GM21447 (cell line): Measurements from ENCODE around the gene ADAM8.
"Not testable (repeated sequence)": the region's sequence is repeated elsewhere in the genome, so short reads cannot be mapped to it uniquely, and the experiment has no call there.

ENCODE experiments used
- ATAC-seq: cut with Tn5 transposase; IDR thresholded peaks from one replicate; pipeline ENCODE4 v1.9.1; 2021; ENCODE audit not compliant: unreplicated experiment

The ADAM8 gene

DNA sequence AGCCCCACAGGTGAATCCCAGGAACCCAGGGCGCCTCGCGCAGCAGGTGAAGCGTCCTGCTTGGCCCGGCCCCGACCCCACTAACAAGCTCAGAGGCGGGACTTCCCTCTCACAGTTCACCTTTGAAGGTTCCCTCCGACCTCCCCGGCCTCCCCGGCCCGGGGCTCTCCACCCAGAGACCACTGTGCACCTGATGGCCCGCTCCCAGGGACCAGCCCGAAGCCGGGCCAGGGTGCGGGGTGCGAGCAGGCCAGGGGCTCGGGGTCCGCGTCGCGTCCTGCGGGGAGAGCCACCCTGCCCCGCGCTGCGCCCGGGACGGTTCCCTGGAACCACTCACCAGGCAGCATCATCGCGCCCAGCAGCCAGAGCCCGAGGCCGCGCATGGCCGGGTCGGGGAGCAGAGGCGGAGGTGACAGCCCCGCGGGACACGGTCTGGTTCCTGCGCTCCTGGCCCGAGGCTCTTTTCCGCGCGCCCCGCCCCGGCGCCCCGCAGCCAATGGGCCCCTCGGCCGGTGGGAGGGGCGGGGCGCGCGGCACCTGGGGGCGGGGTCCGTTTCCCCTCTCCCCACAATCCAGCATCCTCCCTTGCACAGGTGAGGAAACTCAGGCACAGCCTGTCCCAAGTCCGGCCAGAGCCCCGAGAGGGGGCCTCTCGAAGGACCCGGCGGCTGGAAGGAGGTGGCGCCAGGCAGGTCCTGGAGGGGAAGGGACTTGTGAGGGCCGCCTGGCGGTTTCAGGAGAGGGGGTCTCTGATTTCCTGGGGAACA, at the start of gene ADAM8:
TSS of gene ADAM8 (minus strand) at position 434 of the 767 bp plus-strand sequence. CDS start at position 383, 51 bp downstream.
- peak; percentile 36 for ATAC-seq

DNA sequence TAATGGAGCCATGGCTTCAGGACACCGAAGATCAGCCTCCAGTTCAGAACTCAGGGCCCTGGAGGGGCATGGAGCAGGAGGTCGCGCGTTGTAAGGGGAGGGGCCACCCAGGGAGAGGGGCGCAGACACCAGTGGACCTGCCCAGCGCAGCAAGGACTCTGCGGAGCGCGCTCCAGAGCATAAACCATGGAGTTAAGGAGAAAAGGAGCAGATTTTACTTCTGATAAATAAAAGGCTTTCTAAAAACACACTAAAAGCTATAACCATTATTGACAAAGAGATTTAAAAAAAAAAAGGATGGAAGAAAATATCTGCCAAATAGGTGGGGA, 49.5 kb upstream of the ADAM8 start:
- ATAC-seq, result no peak

- no peak for ATAC-seq
Measured at GRCh38 chr10:133325440-133326222, 49.0 kb upstream of the ADAM8 start.

DNA sequence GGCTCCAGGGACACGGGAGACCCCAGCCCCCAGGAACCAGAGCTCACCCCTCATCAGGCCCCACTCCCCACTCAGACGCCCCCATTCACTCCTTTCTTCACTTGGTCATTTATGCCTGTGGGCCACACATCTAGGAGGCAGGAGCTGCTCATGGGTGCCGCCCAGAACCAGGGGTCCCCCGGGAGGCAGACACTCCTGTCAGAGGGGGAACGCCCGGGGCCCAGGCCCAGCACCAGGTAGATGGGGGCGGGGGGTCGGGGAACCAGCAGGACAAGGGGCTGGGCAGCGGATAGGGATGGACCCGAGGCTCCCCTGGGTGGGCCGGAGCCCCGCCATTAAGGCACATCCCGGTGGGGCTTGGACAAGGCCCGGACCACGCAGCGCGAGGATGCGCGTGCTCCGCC, 48.2 kb upstream of the ADAM8 start:
- no peak for ATAC-seq

GRCh38 chr10:133324198-133324792, 47.6 kb upstream of the ADAM8 start:
- ATAC-seq, result peak; percentile 80

- not testable (repeated sequence) for ATAC-seq
Measured at GRCh38 chr10:133322064-133322709, 45.5 kb upstream of the ADAM8 start.

DNA sequence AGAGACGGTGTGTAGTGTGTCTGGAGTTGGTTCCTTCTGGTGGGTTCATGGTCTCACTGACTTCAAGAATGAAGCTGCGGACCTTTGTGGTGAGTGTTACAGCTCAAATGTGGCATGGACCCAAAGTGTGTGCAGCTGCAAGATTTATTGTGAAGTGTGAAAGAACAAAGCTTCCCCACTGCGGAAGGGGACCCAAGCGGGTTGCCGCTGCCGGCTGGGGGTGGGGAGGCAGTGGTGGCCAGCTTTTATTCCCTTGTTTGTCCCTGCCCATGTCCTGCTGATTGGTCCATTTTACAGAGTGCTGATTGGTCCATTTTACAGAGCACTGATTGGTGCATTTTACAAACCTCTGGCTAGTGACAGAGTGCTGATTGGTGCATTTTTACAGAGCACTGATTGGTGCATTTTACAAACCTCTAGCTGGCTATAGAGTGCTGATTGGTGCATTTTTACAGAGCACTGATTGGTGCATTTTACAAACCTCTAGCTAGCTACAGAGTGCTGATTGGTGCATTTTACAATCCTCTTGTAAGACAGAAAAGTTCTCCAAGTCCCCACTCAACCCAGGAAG, 44.3 kb upstream of the ADAM8 start:
- not testable (repeated sequence) for ATAC-seq

DNA sequence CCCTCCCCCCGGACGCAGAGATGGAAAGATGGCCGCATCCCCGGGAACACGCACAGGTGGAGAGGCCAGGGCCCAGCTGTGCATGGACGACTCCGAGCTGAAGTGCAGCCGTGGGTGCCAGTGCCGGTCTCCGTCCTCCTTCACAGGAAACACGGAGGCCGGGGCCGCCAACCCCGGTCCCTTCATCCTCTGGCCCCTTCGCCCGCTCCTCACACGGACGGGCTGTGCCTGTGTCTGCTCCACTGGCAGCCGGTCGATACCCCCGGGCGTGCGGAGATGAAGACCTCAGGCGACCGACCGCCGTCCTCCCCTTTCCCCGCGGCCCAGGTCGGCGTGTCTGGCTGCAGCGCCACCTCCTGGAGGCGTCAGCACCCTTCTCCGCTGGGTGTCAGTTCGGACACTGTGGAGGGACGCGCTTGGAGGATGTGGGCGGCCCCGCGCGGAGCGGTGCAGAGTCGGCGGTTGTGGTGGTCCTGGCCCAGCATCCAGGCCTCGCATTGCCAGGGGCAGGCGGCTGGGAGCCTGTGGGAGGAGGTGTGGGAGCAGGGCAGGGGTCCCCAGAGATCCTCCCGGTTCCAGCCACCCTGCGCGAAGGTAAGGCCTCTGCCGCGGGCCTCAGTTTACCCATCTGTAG, 41.9 kb upstream of the ADAM8 start:
- peak; percentile 66 for ATAC-seq

DNA sequence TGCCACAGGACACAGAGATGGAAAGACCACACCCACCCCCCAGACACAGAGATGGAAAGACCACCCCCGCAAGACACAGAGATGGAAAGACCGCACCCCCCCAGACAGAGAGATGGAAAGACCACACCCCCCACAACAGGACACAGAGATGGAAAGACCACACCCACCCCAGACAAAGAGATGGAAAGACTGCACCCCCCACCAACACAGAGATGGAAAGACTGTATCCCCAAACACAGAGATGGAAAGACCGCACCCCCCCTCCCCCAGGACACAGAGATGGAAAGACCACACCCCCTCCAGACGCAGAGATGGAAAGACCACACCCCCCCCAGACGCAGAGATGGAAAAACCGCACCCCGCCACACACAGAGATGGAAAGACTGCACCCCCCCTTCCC, 40.1 kb upstream of the ADAM8 start:
- no peak for ATAC-seq

DNA sequence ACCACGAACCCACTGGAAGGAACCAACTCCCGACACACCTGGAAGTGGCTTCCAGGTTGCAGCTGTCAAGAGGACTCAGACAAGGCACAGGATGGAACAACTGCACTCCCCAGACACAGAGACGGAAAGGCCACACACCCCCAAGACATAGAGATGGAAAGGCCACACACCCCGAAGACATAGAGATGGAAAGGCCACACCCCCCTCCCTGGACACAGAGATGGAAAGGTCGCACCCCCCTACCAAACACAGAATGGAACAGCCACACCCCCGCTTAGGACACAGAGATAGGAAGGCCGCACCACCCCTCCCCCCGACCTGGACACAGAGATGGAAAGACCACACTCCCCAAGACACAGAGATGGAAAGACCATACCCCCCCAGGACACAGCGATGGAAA, 39.6 kb upstream of the ADAM8 start:
- ATAC-seq, result no peak

DNA sequence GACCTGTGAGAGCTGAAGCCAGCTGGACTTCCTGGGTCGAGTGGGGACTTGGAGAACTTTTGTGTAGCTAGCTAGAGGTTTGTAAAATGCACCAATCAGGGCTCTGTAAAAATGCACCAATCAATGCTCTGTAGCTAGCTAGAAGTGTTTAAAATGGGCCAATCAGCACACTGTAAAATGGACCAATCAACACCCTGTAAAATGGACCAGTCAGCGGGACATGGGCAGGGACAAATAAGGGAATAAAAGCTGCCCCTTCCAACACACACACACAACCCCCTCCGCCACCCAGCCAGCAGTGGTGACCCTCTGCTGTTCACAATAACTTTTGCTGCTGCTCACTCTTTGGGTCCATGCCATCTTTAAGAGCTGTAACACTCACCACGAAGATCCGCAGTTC, 39.2 kb upstream of the ADAM8 start:
- ATAC-seq, result no peak

DNA sequence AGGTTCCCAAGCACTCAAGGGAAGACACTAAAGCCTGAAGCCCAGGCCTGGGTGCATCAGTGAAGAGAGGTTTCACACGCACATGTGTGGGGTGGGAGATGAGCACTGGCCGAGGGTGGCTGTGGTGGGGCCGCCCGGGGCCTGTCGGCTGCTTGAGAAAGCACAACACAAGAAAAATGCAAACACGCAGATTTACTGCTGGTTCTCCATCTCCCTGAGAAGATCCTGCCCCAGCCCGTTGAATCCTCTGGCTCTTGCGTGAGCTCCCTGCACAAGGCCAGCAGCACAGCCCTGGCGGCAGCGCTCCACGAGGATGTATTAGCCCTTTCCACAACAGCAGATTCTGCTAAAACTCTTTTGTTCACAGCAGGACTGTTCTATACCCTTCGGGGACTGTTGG, 38.2 kb upstream of the ADAM8 start:
- ATAC-seq, result no peak

- no peak for ATAC-seq
Measured at GRCh38 chr10:133313192-133313591, 36.5 kb upstream of the ADAM8 start.

- ATAC-seq, result no peak
Measured at GRCh38 chr10:133312769-133313145, 36.1 kb upstream of the ADAM8 start.

DNA sequence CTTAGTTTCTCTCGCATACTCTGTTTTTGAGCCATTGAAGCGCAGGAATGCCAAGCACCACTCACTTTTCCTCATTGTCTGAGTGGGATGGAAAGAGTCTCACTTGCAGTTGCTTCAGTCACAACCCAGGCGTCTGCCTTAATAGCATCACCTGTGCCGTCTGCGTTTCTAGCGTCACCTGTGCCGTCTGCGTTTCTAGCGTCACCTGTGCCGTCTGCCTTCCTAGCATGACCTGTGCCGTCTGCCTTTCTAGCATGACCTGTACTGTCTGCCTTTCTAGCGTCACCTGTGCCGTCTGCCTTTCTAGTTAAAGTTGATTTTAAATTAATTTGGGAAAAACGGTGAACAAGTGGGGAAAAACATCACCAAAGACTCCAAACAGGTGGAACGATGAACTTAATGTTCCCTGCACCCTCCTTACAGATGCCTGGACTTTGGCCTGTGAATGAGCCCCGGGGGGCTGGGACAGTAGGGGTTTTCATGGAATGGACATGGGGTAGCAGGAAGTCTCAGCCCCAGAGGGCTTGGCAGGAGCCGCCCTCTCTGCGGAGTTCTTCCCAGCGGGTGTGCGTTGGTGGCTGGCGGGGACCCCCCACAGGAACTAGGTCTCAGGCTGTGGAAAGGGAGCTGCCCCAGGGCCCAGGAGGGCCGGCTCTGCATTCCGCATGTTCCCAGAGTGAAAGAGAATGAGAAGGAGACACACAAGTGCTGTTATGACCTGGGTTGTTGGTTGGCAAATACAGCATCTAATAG, 35.5 kb upstream of the ADAM8 start:
- ATAC-seq, result no peak

DNA sequence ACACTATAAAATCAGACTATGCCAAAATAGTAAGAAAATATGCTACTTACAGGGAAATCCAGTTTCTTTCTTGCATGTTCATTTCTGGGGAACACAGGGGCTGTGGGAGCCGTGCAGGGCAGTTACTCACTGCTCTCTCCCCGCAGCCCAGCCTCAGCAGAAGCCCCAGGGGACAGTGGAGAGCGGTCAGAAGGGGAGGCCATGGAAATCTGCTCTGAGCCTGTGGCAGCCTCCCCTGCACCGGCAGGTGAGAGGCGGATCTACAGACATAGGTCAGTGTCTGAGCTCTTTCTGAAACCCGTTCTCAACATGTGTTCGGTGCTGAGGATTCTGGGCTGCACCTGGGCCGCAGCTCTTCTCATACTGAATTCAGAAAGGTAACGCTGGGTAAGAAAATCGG, 34.9 kb upstream of the ADAM8 start:
- no peak for ATAC-seq

- no peak for ATAC-seq
Measured at GRCh38 chr10:133310789-133311188, 34.1 kb upstream of the ADAM8 start.

DNA sequence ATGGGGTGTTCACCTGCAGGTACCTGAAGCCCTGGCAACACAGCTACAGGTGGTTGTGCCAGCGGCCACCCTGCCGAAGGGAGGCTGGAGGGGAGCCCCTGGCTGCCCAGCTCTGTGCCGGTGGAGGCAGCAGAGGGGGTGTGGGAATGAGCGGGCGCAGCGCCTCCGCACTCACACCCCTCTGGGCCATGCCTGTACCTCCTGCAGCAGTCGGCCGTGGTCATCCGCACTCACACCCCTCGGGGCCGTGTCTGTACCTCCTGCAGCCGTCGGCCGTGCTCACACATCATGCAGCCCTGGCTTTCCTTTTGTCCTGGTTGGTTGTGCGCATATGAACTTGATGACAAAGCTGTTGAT, 33.7 kb upstream of the ADAM8 start:
- ATAC-seq, result no peak

- no peak for ATAC-seq
Measured at GRCh38 chr10:133309720-133310398, 33.2 kb upstream of the ADAM8 start.
